ENCODE data around the gene CTSW.

The CTSW gene

DNA sequence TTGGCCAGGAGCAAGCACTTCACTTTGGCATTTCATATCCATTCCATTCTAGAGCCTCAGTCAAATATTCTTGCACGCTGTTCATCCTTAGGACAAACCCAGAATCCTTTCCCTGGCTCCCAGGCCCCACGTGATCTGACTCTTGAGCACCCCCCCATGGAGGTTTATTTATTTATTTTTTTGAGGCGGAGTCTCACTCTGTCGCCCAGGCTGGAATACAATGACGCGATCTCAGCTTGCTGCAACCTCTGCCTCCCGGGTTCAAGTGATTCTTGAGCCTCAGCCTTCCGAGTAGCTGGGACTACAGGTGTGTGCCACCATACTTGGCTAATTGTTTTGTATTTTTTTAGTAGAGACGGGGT, 52.9 kb downstream of the CTSW start:
- no peak for DNase-seq
